A673 (cell line): Measurements from ENCODE around the gene ZNF335.

Source experiments
- EZH2 ChIP-seq: fragments of 200-600 bp; sonication (generic); IDR thresholded peaks from 2 replicates; pipeline ENCODE4 v1.6.1; 2017; ENCODE audit warnings: borderline replicate concordance, low read depth, mild to moderate bottlenecking, mixed read lengths, antibody characterized with exemption, low read length; ENCODE audit not compliant: poor library complexity, severe bottlenecking
- TF ChIP-seq, protein P1 (sequence below): fragments of 300-800, 200-600 bp; sonication (generic); conservative IDR thresholded peaks from 2 replicates; pipeline ENCODE4 v1.5.1; 2017; ENCODE audit warnings: low read depth, mild to moderate bottlenecking, antibody characterized with exemption, low read length, moderate library complexity, mixed read lengths

DNA sequence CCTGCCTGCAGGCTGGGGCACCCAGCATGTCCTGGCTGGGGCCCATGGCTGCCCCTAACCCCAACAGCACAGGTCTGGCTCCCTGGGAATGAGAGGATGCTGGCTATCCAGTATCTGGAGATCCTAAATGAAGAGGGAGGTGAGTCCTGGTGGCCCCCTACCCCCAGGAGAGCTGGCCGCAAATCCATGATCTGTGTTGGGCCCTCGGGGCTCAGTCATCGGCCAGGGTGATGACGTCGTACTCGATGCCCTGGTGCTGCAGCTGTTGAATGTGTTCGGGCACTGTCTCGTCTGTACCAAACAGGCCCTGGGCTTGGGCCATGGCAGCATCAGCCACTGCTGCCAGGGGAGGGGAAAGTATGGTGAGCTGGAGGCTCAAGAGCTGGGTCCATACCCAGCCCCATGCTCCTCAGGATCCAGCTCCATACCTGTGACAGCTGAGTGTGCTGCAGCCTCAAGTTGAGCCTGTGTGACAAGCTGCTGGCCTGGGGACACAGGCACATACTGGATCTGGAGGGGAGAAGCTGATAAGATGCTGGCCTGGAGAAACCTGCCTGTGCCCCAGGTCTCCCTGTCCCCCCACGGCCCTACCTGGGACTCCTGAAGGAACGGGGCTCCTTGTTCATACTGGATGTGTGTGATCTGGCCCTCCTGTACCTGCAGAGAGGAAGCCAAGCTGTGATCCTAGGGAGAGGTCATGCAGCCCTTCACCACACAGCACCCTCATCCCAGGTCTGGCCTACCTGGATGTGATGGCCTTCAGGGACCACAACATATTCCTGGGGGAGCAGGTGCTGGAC, 23.1 kb downstream of the ZNF335 start:
- no peak for TF ChIP-seq EZH2
- TF ChIP-seq, protein P1, sequence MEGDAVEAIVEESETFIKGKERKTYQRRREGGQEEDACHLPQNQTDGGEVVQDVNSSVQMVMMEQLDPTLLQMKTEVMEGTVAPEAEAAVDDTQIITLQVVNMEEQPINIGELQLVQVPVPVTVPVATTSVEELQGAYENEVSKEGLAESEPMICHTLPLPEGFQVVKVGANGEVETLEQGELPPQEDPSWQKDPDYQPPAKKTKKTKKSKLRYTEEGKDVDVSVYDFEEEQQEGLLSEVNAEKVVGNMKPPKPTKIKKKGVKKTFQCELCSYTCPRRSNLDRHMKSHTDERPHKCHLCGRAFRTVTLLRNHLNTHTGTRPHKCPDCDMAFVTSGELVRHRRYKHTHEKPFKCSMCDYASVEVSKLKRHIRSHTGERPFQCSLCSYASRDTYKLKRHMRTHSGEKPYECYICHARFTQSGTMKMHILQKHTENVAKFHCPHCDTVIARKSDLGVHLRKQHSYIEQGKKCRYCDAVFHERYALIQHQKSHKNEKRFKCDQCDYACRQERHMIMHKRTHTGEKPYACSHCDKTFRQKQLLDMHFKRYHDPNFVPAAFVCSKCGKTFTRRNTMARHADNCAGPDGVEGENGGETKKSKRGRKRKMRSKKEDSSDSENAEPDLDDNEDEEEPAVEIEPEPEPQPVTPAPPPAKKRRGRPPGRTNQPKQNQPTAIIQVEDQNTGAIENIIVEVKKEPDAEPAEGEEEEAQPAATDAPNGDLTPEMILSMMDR = no peak
